HG03457 (cell line): Measurements from ENCODE around the gene VIPR2.

Experiments used
- ATAC-seq: cut with Tn5 transposase; IDR thresholded peaks from one replicate; pipeline ENCODE4 v1.9.1; 2021; ENCODE audit warnings: moderate number of reproducible peaks; ENCODE audit not compliant: unreplicated experiment

Gene VIPR2

DNA sequence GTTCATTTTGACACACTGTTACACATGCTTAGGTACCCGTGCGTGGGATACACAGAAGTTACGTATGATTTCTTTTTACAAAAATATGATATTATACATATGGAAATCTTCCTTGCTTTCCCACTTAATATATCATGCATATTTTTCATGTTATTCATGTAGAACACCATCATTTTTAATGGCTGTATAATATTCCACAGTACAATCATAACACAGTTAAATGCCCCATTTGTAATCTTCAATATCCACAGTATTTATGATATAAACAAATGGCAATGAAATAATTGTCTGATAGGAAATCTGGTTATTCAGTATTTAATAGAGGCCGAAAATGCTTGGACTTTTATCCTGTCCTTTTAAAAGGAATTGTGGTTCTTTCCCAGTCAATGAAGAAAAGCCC, 23.2 kb downstream of the VIPR2 start:
- ATAC-seq, result no peak

DNA sequence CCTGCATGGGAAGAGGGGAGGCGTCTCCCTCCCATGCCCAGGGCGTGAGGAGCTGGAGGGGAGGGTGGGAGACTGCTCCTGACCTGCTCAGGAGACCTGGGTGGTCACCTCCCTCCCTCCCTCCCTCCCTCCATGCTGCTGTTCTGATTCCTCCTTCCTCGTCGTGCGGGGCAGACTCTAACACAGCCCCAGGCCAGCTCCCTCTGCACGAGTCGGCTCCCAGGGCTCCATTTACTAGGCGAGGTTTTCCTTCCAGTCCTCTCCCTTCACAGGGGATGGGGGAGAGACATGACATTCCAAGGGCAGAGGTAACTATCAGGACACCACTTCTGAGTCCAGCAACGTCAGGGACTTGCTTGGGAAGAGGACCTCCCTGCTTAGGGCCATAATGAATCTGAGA, 23.6 kb downstream of the VIPR2 start:
- ATAC-seq, result no peak

DNA sequence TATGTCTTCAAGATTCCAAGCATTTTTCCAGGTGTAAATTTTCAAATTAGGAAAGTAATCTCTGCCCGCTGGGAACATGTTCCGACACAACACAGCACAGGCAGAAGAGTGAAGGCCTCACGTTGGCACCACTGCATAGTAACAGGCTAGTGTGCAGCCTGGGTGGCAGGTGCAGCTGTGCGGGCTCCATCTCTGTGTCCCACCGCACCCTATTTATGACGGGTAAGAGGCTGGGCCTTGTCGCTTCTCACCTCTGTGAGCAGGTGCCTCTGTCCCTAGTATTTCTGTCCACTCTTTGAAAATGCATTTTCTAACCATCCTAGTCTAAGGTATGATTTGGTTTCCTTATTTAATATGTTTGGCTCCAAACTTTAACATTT, 24.1 kb downstream of the VIPR2 start:
- no peak for ATAC-seq

DNA sequence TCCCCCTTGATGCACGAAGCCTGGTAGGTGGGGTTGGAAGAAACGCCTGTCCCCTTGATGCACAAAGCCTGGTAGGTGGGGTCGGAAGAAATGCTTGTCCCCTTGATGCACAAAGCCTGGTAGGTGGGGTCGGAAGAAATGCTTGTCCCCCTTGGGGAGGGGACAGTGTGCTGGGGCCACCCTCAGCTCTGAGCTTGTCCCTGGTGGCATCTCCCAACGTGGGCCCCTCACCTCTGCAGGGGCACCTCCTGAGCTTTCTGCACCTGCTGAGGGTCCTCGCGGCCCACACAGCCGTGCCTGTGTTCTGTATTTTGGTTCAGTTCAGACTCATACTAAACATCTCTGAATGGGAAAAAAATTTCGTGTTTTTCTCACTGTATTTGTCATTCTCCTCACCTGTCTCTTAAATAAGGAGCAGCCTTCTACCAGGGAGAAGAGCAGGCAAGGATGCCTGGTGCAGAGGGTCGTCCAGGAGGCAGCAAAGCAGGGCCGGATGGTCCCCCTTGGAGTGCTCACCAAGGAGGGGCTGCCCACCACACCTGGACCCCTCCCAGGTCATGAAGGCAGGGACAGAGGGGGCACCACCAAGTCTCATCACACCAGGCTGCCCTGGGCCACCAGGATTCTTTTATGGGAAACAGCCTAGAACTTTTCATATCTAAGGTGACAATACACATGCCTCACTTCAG, 24.7 kb downstream of the VIPR2 start:
- no peak for ATAC-seq

DNA sequence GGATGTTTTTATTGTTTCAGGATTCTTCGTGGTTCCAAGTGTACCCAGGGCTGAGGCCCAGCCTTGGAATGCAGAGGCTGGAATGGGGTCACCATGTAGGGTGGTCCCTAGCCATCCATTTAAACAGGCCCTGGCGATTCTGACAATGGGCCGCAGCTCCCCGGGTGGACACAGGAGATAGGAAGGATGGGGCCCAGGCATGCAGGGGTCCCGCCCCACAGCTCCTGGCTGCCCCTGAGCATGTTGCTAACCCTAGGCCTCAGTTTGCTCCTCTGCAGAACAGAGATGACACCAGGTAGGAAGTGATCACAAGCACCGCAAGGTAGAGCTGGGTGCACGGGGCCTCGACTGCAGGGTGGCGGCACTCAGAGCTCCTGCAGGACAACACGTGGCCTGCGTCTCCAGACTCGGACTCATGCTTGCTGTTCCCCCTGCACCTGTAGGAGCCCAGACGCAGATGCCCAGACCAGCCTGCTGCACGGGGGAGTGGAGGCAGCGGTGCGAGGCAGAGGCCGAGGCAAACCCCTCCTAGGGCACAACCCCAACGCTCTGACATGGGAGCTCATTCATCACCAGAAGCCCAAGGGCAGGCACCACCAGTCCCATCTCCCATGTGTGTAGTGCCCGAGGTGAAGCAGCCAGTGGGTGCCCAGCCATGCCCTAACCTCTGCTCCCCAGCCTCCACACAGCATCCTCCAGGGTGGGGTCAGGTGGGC, 25.5 kb downstream of the VIPR2 start:
- ATAC-seq, result no peak

DNA sequence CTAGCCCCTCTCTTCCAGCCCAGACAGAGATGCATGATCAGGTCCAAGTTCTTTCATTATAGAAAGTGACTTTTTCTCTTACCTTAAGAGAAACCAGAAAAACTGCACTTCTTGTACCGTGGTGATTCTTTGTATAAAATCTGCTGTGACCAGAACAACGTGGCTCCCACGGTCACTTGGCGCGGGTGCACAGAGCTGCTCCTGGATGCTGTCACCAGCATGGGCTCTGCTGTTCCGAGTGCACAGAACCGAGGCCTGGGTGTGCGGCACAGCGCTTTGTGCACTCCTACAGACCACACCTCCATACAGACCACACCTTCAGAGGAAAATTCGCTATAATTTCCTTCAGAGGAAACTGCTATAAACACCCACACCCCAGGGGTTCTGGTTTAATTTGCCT, 26.0 kb downstream of the VIPR2 start:
- no peak for ATAC-seq

DNA sequence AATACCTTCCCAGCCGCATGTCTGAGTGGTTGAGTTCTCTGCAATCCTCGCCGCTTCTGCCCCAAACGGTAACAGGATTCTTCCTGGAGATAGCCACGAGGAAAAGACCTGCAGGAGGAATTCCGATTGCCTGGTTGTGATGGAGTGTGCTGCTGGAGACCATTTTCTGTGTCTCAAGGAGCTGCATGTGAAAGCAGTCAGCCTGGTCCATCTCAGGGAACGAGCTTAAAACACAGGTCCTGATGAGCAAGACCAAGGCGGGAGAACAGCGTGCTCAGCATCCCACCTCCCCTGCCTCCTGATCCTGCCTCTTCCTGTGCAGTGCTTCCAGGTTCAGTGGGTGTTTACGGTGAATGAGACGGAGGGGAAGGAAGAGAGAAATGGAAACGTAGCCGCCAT, 26.5 kb downstream of the VIPR2 start:
- ATAC-seq, result no peak

DNA sequence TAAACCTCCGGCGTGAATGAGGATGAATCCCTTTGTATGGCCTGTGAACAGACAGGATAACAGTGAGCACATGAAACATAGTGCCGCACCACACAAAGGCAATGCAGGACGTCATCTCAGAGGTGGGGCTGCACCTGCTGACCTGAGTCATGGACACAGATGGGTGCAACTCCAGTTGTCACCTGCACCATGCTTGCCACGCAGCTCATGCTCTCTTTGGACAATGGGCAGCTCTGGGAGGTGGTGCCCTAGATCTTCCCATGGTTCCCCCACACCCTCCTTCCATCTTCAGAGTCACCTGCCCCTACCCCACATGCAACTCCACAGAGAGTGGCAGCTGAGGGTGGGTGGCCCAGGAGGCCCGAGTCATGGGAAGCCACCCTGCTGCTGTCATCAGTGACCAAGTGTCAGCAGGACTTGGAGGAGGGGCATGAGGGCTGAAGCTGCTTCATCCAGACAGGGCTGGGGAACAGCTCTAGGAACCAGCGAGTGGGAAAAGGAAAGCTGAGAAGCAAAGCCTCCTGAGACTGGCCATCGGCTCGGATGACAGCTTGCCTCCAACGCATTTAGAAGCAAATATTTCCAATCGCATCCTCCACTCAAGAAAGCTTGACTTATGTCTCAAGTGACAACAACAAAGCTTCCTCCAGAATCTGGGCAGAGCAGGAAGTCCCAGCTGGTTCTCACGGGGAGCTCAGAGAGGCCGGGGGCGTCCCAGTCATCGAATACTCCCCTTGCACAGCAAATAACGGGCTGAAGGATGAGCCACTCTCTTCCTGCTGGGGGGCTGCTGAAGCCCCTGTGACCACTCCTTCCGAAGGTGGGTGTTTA, 27.1 kb downstream of the VIPR2 start:
- ATAC-seq, result no peak

DNA sequence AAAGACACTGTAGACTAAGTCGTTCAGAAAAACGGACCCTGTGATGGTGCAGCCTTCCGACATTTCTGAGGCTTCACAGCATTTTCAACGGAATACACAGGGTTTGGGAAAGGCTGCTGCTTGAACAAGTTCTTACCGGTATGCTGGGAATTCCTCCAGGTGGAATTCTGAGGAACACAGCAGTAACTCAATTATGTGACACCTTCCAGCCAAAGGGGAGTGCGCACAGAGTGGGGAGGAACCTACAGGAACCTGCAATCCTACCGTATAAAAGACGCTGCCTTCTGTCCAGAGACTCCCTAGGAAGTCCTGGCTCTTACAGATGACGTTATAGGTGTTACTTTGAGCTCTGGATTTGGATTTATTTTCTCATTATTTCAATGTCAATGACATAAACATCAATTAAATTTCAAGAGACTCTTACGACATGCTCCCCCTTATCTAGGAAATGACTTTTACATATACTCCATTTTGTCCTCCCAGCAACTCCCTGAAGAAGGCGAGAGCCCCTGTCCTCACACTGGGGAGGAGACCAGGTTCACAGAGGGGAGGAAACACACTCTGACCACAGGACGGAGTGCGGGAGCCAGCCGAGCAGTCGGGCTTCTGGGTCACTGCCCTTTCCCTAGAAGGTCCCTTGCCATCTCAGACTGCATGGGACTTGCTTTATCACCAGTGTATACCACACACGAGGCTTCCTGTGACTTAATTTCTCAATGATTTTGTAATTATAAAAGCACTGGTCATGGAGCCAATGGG, 27.9 kb downstream of the VIPR2 start:
- ATAC-seq, result no peak

DNA sequence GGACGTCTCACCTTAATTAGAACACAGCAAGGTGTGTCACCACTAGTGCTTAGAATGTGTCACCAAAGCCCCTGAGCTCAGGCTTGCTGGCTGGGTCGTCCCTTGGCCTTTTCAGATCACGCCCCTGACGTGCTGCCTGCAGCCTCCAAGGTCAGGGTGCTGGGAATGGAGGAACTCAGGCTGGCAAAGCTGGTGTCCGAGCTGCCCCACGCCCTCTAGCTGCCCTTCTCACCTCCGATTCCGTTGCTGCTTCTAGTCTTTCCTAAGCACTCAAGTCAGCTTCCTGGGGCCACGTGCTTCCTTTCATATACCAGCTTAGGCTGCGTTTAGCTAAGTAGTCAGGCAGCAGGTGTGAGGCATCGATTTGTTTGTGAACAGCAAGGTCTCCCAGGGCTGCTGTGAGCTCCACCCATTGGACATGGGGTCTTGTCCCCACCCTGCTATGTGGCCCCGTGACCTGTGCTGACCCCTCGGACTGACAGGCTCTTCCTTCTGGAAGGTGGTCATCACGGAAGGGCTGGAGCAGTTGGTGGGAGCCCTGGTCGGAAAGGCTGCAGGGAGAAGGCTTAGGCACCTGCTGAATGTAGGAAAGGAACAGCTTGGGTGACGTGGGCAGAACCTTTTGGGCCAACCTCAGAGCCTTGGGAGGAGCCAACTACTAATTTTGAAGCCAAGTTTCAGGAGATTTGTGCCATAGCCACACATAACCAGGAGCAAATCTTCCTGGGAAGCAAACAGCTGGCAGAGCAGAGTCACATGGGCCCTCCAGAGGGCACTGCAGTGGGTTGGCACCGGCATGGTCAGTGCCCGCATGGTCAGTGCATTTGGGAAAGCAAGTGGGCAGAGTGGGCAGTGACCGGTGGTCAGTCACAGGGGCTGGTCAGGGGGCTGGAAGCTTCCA, 28.8 kb downstream of the VIPR2 start:
- ATAC-seq, result no peak

DNA sequence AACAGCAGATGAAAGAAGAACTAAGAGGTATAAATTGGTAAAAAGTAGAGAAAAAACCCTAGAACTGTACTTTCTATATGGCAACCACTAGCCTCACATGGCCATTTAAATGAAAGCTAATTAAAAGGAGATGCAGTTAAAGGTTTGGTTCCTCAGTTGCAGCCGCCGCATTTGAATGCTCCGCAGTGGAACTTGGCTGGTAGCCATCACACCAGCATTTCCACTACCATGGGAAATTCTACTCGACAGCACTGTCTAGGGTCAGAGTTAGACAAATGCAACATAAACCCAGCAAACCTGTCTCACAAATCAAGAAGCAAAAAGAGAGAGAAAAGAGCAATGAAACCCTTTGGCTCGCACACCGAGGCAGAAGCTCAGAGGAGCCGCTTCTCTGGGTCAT, 29.7 kb downstream of the VIPR2 start:
- no peak for ATAC-seq

DNA sequence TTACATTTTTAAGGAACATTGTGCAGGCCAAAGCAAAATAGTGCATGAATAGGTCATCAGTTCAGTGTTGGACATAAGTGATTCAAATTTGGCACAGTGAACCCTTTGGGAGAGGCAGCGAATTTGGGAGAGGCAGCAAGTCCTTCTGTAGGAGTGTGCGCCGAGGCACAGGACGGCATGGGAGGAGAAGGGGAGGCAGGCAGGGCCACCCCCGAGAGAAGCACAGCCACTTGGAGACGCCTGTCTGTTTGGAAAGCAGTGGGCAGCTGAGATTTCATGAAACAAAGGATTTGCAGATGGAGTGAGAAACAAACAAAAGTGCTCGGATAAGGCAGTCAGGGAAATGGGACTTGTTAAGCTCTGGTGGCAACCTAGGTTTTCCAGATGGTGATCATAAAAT, 30.6 kb downstream of the VIPR2 start:
- ATAC-seq, result no peak

DNA sequence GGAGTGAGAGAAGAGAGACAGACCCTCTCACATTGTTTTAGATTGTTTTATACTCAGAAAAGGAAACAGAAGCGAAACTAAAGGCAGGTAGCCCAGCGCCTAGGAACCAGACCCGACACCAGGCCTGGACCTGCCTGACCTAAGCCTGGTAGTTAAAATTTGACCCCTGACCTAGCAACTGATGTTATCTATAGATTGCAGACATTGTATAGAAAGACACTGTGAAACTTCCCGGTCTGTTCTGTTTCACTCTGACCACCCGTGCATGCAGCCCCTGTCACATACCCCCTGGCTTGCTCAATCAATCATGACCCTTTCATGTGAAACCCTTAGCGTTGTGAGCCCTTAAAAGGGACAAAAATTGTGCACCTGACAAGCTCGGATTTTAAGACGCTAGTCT, 31.6 kb downstream of the VIPR2 start:
- no peak for ATAC-seq

DNA sequence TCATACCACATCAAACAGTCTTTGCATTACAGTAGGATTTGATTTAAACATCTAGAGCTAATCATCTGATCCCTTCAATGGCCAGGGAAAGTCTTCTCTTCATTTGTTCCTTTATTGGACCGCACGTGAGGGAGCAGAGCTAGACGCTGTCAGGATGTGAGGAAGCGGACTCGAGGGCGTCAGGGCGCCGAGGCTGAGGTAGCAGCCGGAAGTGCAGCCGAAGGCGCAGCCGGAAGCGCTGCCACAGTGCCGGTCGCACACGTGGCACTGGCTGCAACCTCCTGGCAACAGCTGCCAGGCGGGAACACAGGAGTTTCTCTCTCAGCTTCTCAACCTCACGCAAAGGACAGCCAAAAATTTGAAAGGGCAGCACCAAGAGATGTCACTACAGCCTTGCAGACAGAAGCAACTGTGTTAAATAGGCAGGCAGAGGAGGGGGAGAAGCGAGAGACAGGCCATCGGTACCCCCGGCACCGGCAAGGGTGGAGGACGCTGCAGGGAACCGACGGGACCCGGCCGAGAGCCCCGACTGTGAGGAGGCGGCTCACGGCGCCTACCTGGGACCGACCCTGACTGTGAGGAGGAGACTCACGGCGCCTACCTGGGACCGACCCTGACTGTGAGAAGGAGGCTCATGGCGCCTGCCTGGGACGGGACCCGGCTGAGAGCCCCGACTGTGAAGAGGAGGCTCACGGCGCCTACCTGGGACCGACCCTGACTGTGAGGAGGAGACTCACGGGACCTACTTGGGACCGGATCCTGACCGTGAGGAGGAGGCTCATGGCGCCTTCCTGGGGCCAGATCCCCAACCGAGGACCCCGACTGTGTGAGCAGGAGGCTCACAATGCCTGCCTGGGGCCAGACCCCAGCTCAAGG, 32.3 kb downstream of the VIPR2 start:
- no peak for ATAC-seq

DNA sequence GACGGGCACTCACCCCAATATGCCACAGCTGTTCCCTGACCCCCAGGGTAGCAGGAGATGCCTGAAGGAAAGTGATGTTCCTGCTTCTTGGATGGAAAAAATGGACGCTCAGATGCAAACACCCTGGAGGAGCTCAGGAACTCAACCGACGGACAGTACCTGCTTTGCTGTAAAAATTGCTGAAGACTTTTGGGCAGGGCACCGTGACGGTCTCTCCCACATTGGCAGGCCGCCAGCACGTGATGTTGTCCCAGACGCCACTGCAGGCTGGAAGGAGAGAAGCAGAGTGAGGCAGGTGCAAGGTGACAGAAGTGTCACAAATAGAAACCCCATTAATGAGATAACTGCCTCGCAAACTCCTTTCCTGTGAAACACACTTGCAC, 35.0 kb downstream of the VIPR2 start:
- ATAC-seq, result no peak

DNA sequence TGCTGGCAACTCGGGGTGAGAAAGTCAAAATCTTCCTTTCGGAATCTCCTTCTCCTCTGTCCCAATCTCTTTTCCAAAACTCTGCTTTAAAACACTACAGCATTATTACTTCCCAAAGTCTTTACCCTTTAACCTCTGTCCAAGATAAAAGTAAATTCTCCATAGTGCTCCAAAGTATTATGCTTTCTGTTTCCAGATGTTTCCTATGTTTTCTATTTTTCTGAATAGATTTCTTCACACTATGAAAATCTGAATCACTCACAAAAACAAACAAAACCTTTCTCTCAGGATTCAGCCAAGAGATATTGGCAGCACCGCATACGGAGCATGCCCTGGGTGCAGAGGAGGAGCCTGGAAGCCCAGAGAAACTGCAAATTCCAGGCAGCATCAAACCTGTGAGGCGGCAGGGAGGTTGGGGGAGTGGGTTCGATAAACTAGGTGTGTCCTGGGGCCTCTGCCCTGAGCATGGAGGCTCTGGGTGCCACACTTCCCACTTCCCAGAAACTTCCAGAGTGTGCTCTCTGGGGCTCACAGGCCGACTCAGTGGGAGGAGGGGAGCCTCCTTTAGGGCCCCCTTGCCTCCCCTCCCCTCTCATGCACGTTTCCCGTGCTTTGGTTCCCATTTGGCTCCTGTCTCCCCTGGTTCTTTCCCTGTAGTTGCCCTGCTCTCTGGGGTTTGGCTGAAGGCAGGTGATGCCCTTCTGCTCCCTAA, 35.6 kb downstream of the VIPR2 start:
- ATAC-seq, result no peak

DNA sequence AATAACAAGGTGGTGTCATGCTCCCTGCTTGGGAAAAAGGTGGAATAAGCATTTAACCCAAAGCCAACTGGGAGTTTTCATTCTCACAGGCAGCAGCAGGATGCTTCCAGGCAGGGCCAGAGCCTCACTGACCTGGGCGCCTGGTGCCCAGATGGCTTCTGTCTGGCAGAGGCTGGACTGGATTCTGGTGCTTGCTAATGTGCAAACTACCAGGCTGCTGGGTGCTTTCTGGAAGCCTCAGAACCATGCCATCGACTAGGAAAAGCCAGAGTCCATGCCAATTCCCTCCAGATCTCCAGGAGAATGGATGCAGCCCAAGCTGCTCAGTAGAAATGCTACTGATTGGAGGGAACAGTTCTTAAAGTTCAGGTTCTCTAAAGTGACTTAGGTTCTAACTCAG, 36.2 kb downstream of the VIPR2 start:
- ATAC-seq, result no peak

DNA sequence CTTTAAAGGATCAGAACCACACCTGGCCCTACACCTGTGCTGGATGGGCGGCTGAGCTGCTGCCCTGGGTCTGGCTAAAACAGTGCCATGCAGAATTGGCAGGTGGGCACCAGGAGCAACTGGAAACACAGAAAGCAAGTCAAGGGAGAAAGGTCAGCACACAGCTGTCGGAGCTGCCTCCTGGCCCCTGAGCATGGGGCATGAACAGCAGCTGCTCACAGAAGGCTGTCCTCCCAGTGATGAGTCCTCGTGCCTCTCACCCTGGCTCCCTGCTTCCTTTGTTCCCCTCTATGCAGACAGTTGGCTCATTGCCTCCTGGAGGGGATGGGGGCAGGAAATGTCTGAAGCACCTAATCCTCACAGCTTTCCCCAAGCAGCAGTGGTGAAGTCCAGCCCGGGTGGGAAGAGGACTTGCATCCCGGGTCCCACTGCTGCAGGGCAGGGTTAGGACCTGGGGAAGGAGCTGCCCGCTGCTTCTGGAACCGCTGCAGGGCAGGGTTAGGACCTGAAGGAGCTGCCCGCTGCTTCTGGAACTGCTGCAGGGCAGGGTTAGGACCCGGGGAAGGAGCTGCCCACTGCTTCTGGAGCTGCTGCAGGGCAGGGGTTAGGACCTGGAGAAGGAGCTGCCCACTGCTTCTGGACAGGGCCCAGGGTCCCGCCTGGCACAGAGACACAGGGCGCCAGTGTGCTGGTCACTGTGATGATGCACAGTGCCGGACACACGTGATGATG, 37.3 kb downstream of the VIPR2 start:
- ATAC-seq, result no peak
